HG03442 (cell line): ENCODE data around the gene PPP1R3E.
A peak's percentile ranks its signal among the peaks of the same experiment; 100 is the strongest.
"Not testable (repeated sequence)": the region's sequence is repeated elsewhere in the genome, so short reads cannot be mapped to it uniquely, and the experiment has no call there.

Experiments
- ATAC-seq: cut with Tn5 transposase; IDR thresholded peaks from one replicate; pipeline ENCODE4 v1.9.1; 2021; ENCODE audit warnings: mild to moderate bottlenecking, moderate library complexity; ENCODE audit not compliant: unreplicated experiment

PPP1R3E gene

GRCh38 chr14:23297611-23298277 is 4.9 kb downstream of the PPP1R3E start:
- no peak for ATAC-seq

- ATAC-seq = no peak
Observed at GRCh38 chr14:23297096-23297495, 5.6 kb downstream of the PPP1R3E start.

- no peak for ATAC-seq
Observed at GRCh38 chr14:23296012-23296777, 6.5 kb downstream of the PPP1R3E start.

GRCh38 chr14:23294734-23295561 is 7.7 kb downstream of the PPP1R3E start:
- peak; percentile 49 for ATAC-seq

- no peak for ATAC-seq
Observed at GRCh38 chr14:23286902-23287479, 15.7 kb downstream of the PPP1R3E start.

GRCh38 chr14:23286020-23286901 is 16.4 kb downstream of the PPP1R3E start, which contains the start of gene HOMEZ:
Gene HOMEZ (minus strand): TSS chr14:23286132. CDS start chr14:23285952, 180 bp downstream.
- ATAC-seq = peak; percentile 97

- peak; percentile 18 for ATAC-seq
Observed at GRCh38 chr14:23285530-23286019, 17.1 kb downstream of the PPP1R3E start.

GRCh38 chr14:23284654-23285529 is 17.8 kb downstream of the PPP1R3E start:
- ATAC-seq = no peak

GRCh38 chr14:23281247-23281646 is 21.4 kb downstream of the PPP1R3E start:
- ATAC-seq = no peak

- not testable (repeated sequence) for ATAC-seq
Observed at GRCh38 chr14:23277928-23278327, 24.7 kb downstream of the PPP1R3E start.

GRCh38 chr14:23277189-23277588 is 25.5 kb downstream of the PPP1R3E start:
- no peak for ATAC-seq

- no peak for ATAC-seq
Observed at GRCh38 chr14:23275412-23275811, 27.2 kb downstream of the PPP1R3E start.

- ATAC-seq = no peak
Observed at GRCh38 chr14:23269193-23269592, 33.5 kb downstream of the PPP1R3E start.

- not testable (repeated sequence) for ATAC-seq
Observed at GRCh38 chr14:23260849-23261248, 41.8 kb downstream of the PPP1R3E start.

GRCh38 chr14:23259426-23259825 is 43.2 kb downstream of the PPP1R3E start:
- no peak for ATAC-seq

- ATAC-seq = no peak
Observed at GRCh38 chr14:23258256-23258655, 44.4 kb downstream of the PPP1R3E start.

- ATAC-seq = no peak
Observed at GRCh38 chr14:23252420-23253333, 50.0 kb downstream of the PPP1R3E start.

- no peak for ATAC-seq
Observed at GRCh38 chr14:23252006-23252405, 50.7 kb downstream of the PPP1R3E start.
